ENCODE results near the gene TINCR.

The TINCR gene

DNA sequence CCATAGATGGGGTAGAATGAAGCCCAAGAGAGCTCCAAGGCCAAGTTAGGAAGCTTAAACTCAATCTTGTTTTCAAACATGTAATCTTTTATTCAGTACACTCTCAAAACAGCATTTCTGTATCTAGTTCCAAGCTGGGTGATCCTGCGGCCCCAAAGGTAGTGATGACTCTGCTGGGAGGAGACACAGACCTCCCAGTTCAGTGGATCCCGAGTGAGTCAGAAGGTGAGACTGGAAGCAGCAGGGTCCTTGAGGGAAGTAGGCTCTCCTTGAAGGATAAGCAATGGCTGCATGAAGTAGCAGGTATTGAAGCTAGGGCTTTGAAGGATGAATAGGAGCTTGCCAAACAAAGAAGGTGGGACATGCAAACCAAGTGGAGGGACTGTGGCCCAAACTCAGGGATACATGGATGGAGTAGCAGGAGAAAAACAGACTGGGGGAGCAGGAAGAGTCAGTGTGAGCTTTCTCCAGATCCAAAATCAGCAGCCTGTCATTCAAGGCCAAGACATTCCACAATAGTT is 9.6 kb downstream of the TINCR start:
- no peak overlapping the region for H2AFZ ChIP-seq (ENCODE audit: low read depth)
- no peaks in the 10 kb centered on the region for H3K79me2 ChIP-seq (ENCODE audit: insufficient read depth, low read depth)
- H4K20me1 ChIP-seq (ENCODE audit: insufficient read depth): no peaks in the 10 kb centered on the region
- no peak overlapping the region for H3K4me3 ChIP-seq (IDR thresholded peaks at IDR 0.05; ENCODE audit: insufficient read depth, low read depth, low read length)
- H3K27ac ChIP-seq: no peak overlapping the region
- H3K4me1 ChIP-seq (ENCODE audit: low read depth, poor library complexity, severe bottlenecking): no peaks in the 10 kb centered on the region
- no peak overlapping the region for H3K4me2 ChIP-seq
- no peak overlapping the region for H3K9ac ChIP-seq
- H3K27me3 ChIP-seq (ENCODE audit: insufficient read depth, low read depth): peaks cover 63% of the 10 kb centered on the region
- no peaks in the 10 kb centered on the region for H3K36me3 ChIP-seq (ENCODE audit: insufficient read depth)
- TF ChIP-seq, protein P1, sequence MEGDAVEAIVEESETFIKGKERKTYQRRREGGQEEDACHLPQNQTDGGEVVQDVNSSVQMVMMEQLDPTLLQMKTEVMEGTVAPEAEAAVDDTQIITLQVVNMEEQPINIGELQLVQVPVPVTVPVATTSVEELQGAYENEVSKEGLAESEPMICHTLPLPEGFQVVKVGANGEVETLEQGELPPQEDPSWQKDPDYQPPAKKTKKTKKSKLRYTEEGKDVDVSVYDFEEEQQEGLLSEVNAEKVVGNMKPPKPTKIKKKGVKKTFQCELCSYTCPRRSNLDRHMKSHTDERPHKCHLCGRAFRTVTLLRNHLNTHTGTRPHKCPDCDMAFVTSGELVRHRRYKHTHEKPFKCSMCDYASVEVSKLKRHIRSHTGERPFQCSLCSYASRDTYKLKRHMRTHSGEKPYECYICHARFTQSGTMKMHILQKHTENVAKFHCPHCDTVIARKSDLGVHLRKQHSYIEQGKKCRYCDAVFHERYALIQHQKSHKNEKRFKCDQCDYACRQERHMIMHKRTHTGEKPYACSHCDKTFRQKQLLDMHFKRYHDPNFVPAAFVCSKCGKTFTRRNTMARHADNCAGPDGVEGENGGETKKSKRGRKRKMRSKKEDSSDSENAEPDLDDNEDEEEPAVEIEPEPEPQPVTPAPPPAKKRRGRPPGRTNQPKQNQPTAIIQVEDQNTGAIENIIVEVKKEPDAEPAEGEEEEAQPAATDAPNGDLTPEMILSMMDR (conservative IDR thresholded peaks at IDR 0.05; ENCODE audit: low read depth, low read length): no peak

DNA sequence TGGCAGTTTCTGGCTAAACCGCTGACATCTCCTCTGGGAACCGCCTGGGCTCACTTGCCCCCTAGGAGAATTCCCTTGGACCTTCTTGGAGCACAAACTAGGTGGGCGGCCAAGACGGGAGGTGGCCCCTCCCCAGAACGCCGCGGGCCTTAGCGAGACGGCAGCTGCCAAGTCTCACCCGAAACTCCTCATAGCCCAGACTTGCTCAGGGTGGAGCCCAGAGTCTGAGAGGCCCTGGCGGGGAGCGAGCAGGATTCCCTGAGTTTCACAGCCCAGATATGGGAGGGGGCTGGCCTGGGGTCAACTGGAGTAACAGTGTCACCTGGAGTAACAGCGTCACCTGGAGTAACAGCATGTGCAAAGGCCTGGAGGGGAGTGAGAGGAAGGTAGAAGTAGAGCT is 10.1 kb downstream of the TINCR start:
- Histone ChIP-seq H2AFZ (ENCODE audit: low read depth) (no peak overlapping the region), H3K4me3 (IDR thresholded peaks at IDR 0.05; ENCODE audit: insufficient read depth, low read depth, low read length) (no peak overlapping the region), H3K9ac (no peak overlapping the region), H3K4me2 (no peak overlapping the region), H3K79me2 (ENCODE audit: insufficient read depth, low read depth) (no peaks in the 10 kb centered on the region), H3K27me3 (ENCODE audit: insufficient read depth, low read depth) (peaks cover 66% of the 10 kb centered on the region), H3K36me3 (ENCODE audit: insufficient read depth) (no peaks in the 10 kb centered on the region), H3K4me1 (ENCODE audit: low read depth, poor library complexity, severe bottlenecking) (no peaks in the 10 kb centered on the region), H4K20me1 (ENCODE audit: insufficient read depth) (no peaks in the 10 kb centered on the region), H3K27ac (no peak overlapping the region)
- TF ChIP-seq, protein P1 (conservative IDR thresholded peaks at IDR 0.05; ENCODE audit: low read depth, low read length): no peak

DNA sequence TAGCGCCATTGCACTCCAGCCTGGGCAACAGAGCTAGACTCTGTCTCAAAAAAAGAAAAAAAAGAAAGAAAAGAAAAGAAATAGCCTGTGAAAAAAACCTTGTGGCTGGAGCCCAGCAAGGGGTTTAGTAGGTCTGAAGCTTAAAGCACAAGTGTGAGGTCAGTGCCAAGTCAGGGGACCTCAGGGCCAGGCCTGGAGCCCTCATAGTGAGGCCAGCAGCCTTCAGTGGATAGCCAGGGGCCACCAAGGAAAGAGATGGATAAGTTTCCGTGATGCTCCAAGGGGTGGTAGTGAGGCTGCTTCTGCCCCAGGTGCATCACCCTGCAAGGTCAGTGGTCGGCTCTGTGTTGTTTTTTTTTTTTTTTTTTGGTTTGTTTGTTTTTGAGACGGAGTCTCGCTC is 12.9 kb downstream of the TINCR start:
- no peak overlapping the region for H2AFZ ChIP-seq (ENCODE audit: low read depth)
- H3K4me3 ChIP-seq (IDR thresholded peaks at IDR 0.05; ENCODE audit: insufficient read depth, low read depth, low read length): no peak overlapping the region
- H4K20me1 ChIP-seq (ENCODE audit: insufficient read depth): no peaks in the 10 kb centered on the region
- peaks cover 80% of the 10 kb centered on the region for H3K27me3 ChIP-seq (ENCODE audit: insufficient read depth, low read depth)
- no peak overlapping the region for H3K9ac ChIP-seq
- H3K36me3 ChIP-seq (ENCODE audit: insufficient read depth): no peaks in the 10 kb centered on the region
- H3K27ac ChIP-seq: no peak overlapping the region
- TF ChIP-seq, protein P1 (conservative IDR thresholded peaks at IDR 0.05; ENCODE audit: low read depth, low read length): no peak
- no peaks in the 10 kb centered on the region for H3K4me1 ChIP-seq (ENCODE audit: low read depth, poor library complexity, severe bottlenecking)
- no peaks in the 10 kb centered on the region for H3K79me2 ChIP-seq (ENCODE audit: insufficient read depth, low read depth)
- no peak overlapping the region for H3K4me2 ChIP-seq

DNA sequence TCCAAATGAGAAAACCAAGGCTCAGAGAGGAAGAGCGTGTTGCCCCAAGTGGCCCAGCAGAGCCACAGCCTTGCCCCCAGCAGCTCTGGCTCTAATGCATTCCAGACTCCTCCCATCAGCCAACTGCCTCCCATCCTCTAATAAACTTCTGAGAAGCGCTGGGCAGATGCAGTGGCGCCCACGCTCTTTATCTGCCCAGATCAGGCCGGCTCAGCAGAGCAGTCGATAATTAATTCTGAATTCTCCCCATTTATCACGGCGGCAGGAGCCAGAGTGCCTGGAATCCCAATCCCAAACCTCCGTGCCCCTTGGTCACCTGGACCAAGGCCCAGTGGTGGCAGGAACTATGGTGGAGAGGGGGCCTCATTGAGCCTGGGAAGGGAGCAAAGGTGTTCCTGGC is 13.9 kb downstream of the TINCR start:
- no peaks in the 10 kb centered on the region for H3K79me2 ChIP-seq (ENCODE audit: insufficient read depth, low read depth)
- peaks cover 85% of the 10 kb centered on the region for H3K27me3 ChIP-seq (ENCODE audit: insufficient read depth, low read depth)
- no peak overlapping the region for H3K4me2 ChIP-seq

More for the DNA sequence above, 13.9 kb downstream of the TINCR start:
- H4K20me1 ChIP-seq (ENCODE audit: insufficient read depth): no peaks in the 10 kb centered on the region
- H2AFZ ChIP-seq (ENCODE audit: low read depth): no peak overlapping the region
- H3K9ac ChIP-seq: no peak overlapping the region
- H3K4me1 ChIP-seq (ENCODE audit: low read depth, poor library complexity, severe bottlenecking): no peaks in the 10 kb centered on the region
- H3K36me3 ChIP-seq (ENCODE audit: insufficient read depth): no peaks in the 10 kb centered on the region
- TF ChIP-seq, protein P1 (conservative IDR thresholded peaks at IDR 0.05; ENCODE audit: low read depth, low read length): no peak
- no peak overlapping the region for H3K27ac ChIP-seq
- no peak overlapping the region for H3K4me3 ChIP-seq (IDR thresholded peaks at IDR 0.05; ENCODE audit: insufficient read depth, low read depth, low read length)
